IPS DF 19.7 (cell line): ENCODE results near the gene SPOPL.

Source experiments
- DNase-seq: peaks from one replicate; pipeline ENCODE4 v3.0.0-alpha.2; 2013; ENCODE audit warnings: low read depth, low spot score

The SPOPL gene

DNA sequence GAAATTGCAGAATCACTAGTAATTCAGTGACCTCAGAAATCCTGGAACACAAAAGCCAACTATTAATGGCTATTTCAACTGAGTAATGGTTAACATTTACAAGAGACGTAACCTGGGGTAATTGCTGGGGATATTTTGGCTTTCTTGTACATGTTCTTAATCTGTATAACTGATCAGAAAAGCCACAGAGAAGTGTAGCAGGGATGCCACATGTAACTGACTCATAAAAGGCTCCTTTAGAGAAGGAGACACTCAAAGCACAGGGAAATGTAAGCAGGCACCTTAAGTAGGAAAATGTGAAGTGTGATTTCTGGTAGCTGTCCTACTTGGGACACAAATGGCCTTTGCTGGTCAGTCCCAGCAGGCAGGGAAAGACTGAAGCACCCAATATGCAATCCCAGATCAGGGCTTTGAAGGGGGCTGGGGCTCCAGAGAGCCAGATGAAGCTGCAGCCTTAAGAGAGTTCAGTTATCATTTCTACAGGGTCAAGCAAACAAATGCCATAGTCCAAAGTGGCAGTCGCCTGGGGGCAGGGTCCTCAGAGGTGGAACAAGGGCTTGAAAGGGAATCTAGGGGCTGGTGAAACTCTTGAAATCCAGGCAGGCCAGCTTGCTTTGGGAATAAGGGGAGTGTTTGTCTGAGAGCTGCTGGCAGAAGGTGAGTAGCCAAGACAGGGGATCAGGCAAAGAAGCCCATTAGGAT, 7.2 kb upstream of the SPOPL start:
- DNase-seq, result no peak

DNA sequence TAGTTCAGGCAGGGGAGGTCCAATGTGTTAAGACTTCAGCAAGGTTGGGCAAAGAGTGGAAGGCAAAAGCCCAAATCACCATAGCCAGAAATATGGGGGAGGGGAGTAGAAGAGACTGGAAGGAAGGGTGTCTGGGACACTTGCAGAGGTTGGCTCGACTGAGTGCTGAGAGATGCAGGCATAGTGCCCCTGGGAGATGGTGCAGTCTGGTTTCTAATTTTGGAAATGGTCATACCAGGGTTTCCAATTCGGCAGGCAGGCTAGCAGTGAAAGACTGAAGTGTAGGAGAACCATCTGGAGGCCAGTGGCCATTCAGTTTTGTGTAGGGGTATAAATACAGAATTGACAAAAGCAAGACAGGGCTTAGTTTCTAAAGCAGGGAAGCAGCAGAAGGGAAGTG, 6.2 kb upstream of the SPOPL start:
- no peak for DNase-seq

GRCh38 chr2:138496096-138496651, 5.4 kb upstream of the SPOPL start:
- DNase-seq, result no peak

GRCh38 chr2:138497294-138497693, 4.3 kb upstream of the SPOPL start:
- DNase-seq, result no peak

GRCh38 chr2:138499684-138500083, 1.9 kb upstream of the SPOPL start:
- no peak for DNase-seq

- no peak for DNase-seq
These were observed 762 bp upstream of the SPOPL start for GRCh38 chr2:138500592-138501424.

GRCh38 chr2:138502255-138503086, 901 bp downstream of the SPOPL start:
- no peak for DNase-seq

- no peak for DNase-seq
These were observed 1.5 kb downstream of the SPOPL start for GRCh38 chr2:138503087-138503442.

DNA sequence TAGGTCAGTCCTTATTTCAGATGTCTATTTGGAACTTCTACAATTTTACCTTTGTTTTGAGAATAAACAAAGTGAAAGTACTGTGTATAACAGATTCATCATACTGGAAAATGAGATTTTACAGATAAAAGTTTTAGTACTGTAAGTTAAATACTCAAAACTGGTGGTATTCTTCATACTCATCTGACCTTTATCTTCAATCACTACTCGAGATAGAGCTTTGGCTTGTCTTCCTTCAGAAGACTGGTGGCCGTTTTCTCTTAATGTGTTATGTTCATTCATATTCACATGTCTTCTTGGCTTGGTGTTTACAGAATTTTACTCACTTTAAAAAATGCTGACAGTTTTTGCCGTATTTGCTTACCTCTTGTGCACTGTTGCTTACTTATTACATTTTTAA, 2.1 kb downstream of the SPOPL start:
- DNase-seq, result no peak

- DNase-seq, result no peak
These were observed 2.5 kb downstream of the SPOPL start for GRCh38 chr2:138504092-138504491.

DNA sequence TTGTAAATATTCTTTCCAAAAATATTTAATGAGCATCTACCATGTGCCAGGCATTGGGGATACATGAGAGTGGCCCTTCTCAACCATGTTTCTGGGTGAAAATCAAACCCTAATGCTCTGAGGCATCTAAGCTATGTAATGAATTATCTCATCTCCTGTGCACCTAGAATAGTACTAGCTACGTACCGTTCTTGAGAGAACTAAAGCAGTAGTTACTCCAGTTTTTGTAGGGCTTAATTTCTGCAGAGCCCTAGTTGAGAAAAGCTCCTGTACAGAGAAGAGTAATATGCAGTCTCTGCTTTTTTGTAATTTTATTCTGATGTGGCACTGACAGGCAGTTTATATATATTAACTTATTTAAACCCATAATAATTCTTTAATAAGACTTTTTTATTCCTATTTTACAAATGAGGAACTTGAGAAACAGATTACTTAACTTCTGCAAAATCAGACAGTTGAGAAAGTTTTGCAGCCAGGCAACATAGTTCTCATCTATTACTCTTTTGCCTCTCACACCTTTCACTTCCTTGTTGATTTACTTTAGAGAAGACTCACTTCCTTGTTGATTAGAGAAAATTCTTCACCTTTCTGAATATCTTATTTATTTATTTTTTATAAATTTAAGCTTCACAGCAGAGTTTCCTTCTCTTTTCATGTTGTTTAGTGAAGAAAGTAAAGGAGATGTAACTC, 3.1 kb downstream of the SPOPL start:
- no peak for DNase-seq

DNA sequence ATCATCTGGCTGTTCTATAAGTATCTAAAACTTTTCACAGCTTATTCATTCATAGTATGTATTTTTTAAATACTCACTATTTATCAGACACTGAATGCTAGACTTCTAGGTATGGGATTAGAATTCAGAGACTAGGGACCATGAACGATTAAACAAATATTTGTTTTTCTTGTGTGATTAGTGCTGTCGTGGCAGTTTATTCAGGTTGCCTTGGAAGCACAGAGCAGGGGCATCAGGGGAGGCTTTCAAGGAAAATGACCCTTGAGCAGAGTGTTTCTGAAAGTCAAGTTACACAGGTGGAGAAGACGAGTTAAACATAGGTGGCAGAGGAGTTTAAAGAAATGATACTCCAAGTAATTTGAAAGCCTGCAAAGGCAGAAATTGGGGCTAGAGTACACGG, 5.7 kb downstream of the SPOPL start:
- no peak for DNase-seq

- no peak for DNase-seq
These were observed 8.7 kb downstream of the SPOPL start for GRCh38 chr2:138510319-138510718.

GRCh38 chr2:138512672-138513071, 11.1 kb downstream of the SPOPL start:
- no peak for DNase-seq

DNA sequence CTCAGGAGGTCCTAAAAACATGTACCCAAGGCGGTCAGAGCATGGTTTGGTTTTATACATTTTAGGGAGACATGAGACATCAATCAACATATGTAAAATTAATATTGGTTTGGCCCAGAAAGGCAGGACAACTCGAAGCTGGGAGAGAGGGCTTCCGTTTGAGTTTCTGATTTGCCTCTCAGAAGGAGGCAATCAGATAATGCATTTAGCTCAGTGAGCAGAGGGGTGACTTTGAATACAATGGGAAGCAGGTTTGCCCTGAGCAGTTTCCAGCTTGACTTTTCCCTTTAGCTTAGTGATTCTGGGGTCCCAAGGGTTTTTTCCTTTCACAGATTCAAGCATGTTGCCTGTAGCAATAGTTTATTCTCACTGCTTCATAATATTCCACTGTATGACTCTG, 12.6 kb downstream of the SPOPL start:
- no peak for DNase-seq

DNA sequence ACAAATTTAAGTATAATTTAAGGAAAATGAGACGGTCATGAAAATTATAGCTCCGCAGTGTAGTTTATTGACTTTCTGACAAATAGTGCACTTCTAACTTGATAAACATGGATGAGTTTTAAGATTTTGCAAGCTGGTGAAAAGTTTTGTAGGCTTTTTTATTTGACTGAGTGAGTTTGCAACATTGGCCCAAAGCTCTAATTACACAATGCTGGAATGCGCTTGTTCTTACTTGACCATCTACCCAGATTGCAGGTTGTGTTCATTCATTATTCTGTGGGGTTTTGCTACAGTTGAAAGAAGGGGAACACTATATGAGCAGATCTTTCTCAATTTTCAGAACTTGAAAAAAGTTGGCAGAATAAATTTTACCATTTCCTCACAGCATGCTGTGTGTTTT, 13.5 kb downstream of the SPOPL start:
- no peak for DNase-seq

- no peak for DNase-seq
These were observed 14.6 kb downstream of the SPOPL start for GRCh38 chr2:138516030-138516704.

DNA sequence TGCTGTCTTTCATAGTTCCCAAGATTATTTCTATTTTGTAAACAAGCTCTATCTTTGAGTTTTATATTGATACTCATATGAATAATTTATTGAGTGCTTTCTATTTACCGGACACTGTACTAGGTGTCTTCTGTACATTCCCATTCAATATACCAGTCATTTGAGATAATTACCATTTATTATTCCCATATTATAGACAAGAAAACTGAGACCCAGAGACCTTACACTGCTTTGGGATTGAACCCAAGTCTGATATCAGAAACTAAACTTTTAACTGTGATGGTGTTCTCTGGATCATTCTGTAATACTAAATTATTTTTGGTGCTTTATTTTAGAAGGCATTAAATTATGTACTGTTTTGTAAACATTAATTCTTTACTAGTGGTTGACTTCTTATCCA, 17.3 kb downstream of the SPOPL start:
- DNase-seq, result no peak

DNA sequence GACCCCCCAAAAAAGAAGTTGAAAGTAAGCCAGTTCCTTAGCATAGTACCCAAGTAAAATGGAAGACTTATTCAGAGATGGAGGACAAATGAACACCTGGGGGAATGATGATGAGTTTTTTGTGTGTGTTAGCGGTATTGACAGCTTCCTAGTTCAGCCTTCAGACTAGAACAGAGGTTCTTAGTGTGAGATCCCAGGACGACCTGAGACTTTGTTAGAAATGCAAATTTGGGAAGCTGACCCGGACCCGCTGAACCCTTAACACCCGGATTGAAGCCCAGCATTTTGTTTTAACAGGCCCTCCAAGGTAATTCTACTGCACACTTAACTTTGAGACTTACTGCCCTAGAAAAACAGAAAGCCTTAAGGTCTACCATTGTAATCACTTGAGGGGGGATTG, 20.3 kb downstream of the SPOPL start:
- DNase-seq, result no peak

DNA sequence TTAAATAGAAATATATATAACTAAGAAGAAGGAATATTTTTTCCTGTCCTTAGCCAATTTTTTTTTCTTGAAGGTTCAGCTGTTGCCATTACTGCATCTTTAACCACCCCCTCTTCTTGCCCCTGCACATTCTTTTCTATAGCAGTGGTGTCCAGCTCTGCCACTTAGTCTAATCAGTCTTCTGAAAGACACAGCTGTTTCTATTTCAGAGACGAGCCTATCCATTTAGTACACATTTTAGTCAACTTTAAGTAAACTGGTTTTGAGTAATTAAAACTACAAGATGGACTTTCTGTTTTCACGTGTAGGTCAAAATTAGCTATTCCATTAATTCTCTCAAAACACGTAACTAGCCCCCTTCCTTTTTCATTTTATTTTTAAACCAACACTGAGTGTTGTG, 21.0 kb downstream of the SPOPL start:
- no peak for DNase-seq
